Mucosa of stomach (tissue), 1 donor: ENCODE results near the gene ELFN2.

Experiments
- H3K27me3 ChIP-seq: one replicate; pipeline ENCODE4 v1.7.0; 2013; ENCODE audit warnings: mild to moderate bottlenecking, low read length; ENCODE audit not compliant: control insufficient read depth, insufficient read depth
- H3K36me3 ChIP-seq: one replicate; pipeline ENCODE4 v1.7.0; 2013; ENCODE audit warnings: low read length; ENCODE audit not compliant: control insufficient read depth, insufficient read depth
- H3K4me1 ChIP-seq: one replicate; pipeline ENCODE4 v1.7.0; 2013; ENCODE audit warnings: mild to moderate bottlenecking, low read length; ENCODE audit not compliant: control insufficient read depth, insufficient read depth
- H3K4me3 ChIP-seq: one replicate; pipeline ENCODE4 v1.7.0; 2013; ENCODE audit warnings: low read length
- H3K9ac ChIP-seq: one replicate; pipeline ENCODE4 v1.7.0; 2013; ENCODE audit warnings: mild to moderate bottlenecking, low read length, moderate library complexity
- H3K9me3 ChIP-seq: one replicate; pipeline ENCODE4 v1.7.0; 2013; ENCODE audit warnings: mild to moderate bottlenecking, low read length, moderate library complexity; ENCODE audit not compliant: control insufficient read depth
- donor health status: Pancreatic carcinoma.

ELFN2 gene

DNA sequence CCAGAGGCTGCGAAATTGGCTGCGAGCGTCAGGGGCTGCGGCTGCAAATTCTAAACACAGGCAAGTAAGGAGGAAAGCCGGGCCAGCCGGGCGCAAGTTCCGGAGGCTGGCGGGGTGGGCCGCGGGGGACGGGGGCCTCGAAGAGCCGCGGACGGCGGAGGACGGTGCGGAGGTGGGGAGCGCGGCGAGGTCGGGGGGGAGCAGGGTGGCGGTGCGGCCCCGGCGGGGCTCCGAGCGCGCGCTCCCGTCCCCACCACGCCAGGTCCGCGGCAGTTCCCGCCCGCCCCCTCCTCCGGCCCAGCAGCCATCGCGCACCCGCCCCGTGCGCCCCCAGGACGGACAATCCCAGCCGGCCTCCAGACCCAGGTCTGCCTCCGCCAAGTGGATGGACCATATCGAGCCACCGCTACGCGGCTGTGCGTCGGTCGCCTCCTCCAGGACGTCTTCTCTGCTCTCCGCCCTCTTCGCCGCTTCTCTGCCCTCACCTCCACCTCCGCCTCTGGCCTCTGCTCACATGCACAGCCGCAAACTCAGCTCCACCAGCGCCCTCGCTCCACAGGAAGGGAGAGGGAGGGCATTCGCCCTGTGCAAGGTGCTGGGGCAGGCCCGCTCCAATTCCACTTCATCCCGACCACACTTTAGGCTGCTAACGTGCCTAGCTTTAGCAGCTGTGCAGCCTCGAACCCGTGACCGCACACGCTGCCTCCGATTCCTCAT is 7.2 kb downstream of the ELFN2 start:
- H3K4me1 ChIP-seq, result peaks cover 21% of the 10 kb centered on the region
- H3K9me3 ChIP-seq, result no peaks in the 10 kb centered on the region
- no peaks in the 10 kb centered on the region for H3K36me3 ChIP-seq
- no peak overlapping the region for H3K4me3 ChIP-seq
- H3K9ac ChIP-seq, result no peak overlapping the region
- peaks cover 71% of the 10 kb centered on the region for H3K27me3 ChIP-seq

- no peak overlapping the region for H3K9ac ChIP-seq
- H3K4me1 ChIP-seq, result peaks cover 21% of the 10 kb centered on the region
- H3K36me3 ChIP-seq, result no peaks in the 10 kb centered on the region
- no peaks in the 10 kb centered on the region for H3K9me3 ChIP-seq
- H3K4me3 ChIP-seq, result no peak overlapping the region
- peaks cover 72% of the 10 kb centered on the region for H3K27me3 ChIP-seq
Observed at GRCh38 chr22:37419370-37419968, 7.8 kb downstream of the ELFN2 start.

GRCh38 chr22:37418627-37419369 is 8.5 kb downstream of the ELFN2 start:
- Histone ChIP-seq H3K4me3 (no peak overlapping the region), H3K9me3 (no peaks in the 10 kb centered on the region), H3K36me3 (no peaks in the 10 kb centered on the region), H3K9ac (no peak overlapping the region), H3K4me1 (peaks cover 21% of the 10 kb centered on the region), H3K27me3 (peaks cover 72% of the 10 kb centered on the region)

- Histone ChIP-seq H3K4me1 (peaks cover 21% of the 10 kb centered on the region), H3K9ac (no peak overlapping the region), H3K27me3 (peaks cover 67% of the 10 kb centered on the region)
Observed at GRCh38 chr22:37417677-37418348, 9.5 kb downstream of the ELFN2 start.

GRCh38 chr22:37417264-37417663 is 10.0 kb downstream of the ELFN2 start:
- Histone ChIP-seq H3K9me3 (no peaks in the 10 kb centered on the region), H3K27me3 (peaks cover 67% of the 10 kb centered on the region), H3K4me1 (peaks cover 21% of the 10 kb centered on the region), H3K4me3 (no peak overlapping the region), H3K36me3 (no peaks in the 10 kb centered on the region), H3K9ac (no peak overlapping the region)

More at GRCh38 chr22:37417677-37418348, 9.5 kb downstream of the ELFN2 start:
- Histone ChIP-seq H3K9me3 (no peaks in the 10 kb centered on the region), H3K36me3 (no peaks in the 10 kb centered on the region), H3K4me3 (no peak overlapping the region)

- no peaks in the 10 kb centered on the region for H3K9me3 ChIP-seq
- H3K4me3 ChIP-seq, result no peak overlapping the region
- H3K9ac ChIP-seq, result no peak overlapping the region
- H3K27me3 ChIP-seq, result peaks cover 63% of the 10 kb centered on the region
- H3K36me3 ChIP-seq, result no peaks in the 10 kb centered on the region
- H3K4me1 ChIP-seq, result peaks cover 21% of the 10 kb centered on the region
Observed at GRCh38 chr22:37416827-37417226, 10.5 kb downstream of the ELFN2 start.

- no peaks in the 10 kb centered on the region for H3K36me3 ChIP-seq
- H3K9me3 ChIP-seq, result no peaks in the 10 kb centered on the region
- no peak overlapping the region for H3K9ac ChIP-seq
- H3K4me1 ChIP-seq, result peaks cover 21% of the 10 kb centered on the region
- H3K27me3 ChIP-seq, result peaks cover 59% of the 10 kb centered on the region
- no peak overlapping the region for H3K4me3 ChIP-seq
Observed at GRCh38 chr22:37416389-37416788, 10.9 kb downstream of the ELFN2 start.

GRCh38 chr22:37415210-37415609 is 12.1 kb downstream of the ELFN2 start:
- H3K4me1 ChIP-seq, result peaks cover 20% of the 10 kb centered on the region
- H3K27me3 ChIP-seq, result peaks cover 47% of the 10 kb centered on the region
- H3K36me3 ChIP-seq, result no peaks in the 10 kb centered on the region
- H3K9ac ChIP-seq, result no peak overlapping the region
- H3K9me3 ChIP-seq, result no peaks in the 10 kb centered on the region
- no peak overlapping the region for H3K4me3 ChIP-seq

DNA sequence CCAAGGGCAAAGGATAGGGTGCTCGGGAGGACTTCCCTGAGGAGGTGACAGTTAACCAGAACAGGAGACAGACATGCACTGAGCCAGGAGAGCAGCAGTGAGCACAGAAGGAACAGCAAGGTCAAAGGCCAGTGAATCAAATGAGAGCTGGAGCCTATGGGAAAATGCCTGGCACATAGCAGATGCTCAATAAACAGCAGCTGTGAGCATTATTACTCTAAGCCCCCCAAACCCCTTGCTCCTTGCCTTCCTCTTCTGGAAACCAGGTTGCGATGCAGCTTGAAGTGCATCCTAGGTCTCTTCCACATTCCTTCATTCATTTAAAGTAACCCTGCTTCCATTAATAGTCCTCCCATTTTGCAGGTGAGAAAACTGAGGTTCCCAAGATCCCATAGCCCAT is 13.0 kb downstream of the ELFN2 start:
- peaks cover 14% of the 10 kb centered on the region for H3K4me1 ChIP-seq
- H3K27me3 ChIP-seq, result peaks cover 39% of the 10 kb centered on the region
- no peak overlapping the region for H3K4me3 ChIP-seq
- no peaks in the 10 kb centered on the region for H3K36me3 ChIP-seq
- H3K9me3 ChIP-seq, result no peaks in the 10 kb centered on the region
- H3K9ac ChIP-seq, result no peak overlapping the region

GRCh38 chr22:37413546-37413945 is 13.7 kb downstream of the ELFN2 start:
- Histone ChIP-seq H3K36me3 (no peaks in the 10 kb centered on the region), H3K9ac (no peak overlapping the region), H3K4me3 (no peak overlapping the region), H3K27me3 (peaks cover 32% of the 10 kb centered on the region), H3K4me1 (peaks cover 7% of the 10 kb centered on the region), H3K9me3 (no peaks in the 10 kb centered on the region)

DNA sequence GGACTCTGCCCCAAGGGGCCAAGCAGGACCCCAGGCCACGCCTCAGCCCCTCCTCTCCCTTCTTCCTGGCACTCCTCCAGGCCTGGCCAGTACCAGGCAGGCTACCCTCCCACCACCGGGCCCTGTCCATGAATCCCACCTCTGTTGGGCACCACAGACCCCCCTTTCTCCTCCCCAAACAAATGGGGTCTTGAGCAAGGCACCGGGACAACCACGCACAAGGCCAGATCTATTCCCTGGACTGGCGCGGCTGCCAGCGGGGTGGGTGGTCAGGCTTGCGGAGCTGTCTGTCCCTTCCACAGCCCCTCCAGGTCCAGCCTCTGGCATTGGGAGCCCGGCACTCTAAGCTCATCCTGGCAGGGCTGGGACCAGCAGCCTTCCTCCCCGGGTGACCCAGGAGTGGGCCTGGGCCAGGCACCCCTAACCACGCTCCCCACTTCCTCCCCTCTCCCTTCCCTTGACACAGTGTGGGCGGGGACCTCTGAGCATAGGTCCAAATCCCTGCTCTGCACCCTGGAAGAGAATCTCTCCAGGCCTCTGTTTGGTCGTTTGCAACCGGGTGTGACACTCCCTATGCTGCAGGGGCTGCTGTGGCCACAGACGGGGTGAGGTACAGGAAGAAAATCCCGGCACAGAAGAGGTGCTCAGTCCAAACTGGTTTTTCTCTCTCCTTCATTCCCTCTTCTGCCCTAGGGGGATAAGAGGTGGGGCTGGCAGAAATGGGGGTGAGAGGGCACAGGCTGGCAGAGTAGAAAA is 14.6 kb downstream of the ELFN2 start:
- peaks cover 24% of the 10 kb centered on the region for H3K27me3 ChIP-seq
- no peak overlapping the region for H3K9ac ChIP-seq
- H3K4me3 ChIP-seq, result no peak overlapping the region
- no peaks in the 10 kb centered on the region for H3K36me3 ChIP-seq
- H3K9me3 ChIP-seq, result no peaks in the 10 kb centered on the region
- H3K4me1 ChIP-seq, result peaks cover 4% of the 10 kb centered on the region
